MM.1S (cell line): ENCODE results near the gene MBD3L1.

ENCODE experiments used
- DNase-seq: peaks from one replicate; pipeline ENCODE4 v3.0.0-alpha.2; 2015
- H2AFZ ChIP-seq: fragments of 300-600 bp; sonication (generic); 2 replicates; pipeline ENCODE4 v1.6.0; 2016; ENCODE audit warnings: antibody characterized with exemption, low read length
- H3F3A ChIP-seq: fragments of 300-600 bp; sonication (generic); 2 replicates; pipeline ENCODE4 v1.6.1; 2016; ENCODE audit warnings: mild to moderate bottlenecking, antibody characterized with exemption, low read length, moderate library complexity, mixed read lengths; ENCODE audit not compliant: insufficient read depth
- H3K27ac ChIP-seq: fragments of 300-600 bp; sonication (generic); 2 replicates; pipeline ENCODE4 v1.5.1; 2016; ENCODE audit warnings: mild to moderate bottlenecking, low read length
- H3K27me3 ChIP-seq: fragments of 300-600 bp; sonication (generic); replicated peaks from 2 replicates; pipeline ENCODE4 v1.6.0; 2016; ENCODE audit warnings: low read length; ENCODE audit not compliant: insufficient read depth
- H3K36me3 ChIP-seq: fragments of 300-600 bp; sonication (generic); replicated peaks from 2 replicates; pipeline ENCODE4 v1.6.1; 2016; ENCODE audit warnings: mild to moderate bottlenecking, low read length, mixed read lengths; ENCODE audit not compliant: insufficient read depth
- H3K4me1 ChIP-seq: fragments of 300-600 bp; sonication (generic); 2 replicates; pipeline ENCODE4 v1.6.1; 2016; ENCODE audit warnings: low read length, mixed read lengths
- H3K4me2 ChIP-seq: fragments of 300-600 bp; sonication (generic); 2 replicates; pipeline ENCODE4 v1.6.0; 2016; ENCODE audit warnings: low read depth, low read length
- H3K4me3 ChIP-seq: fragments of 300-600 bp; sonication (generic); 2 replicates; pipeline ENCODE4 v1.5.1; 2016; ENCODE audit warnings: low read length, mixed read lengths
- H3K79me2 ChIP-seq: fragments of 300-600 bp; sonication (generic); 2 replicates; pipeline ENCODE4 v1.6.1; 2016; ENCODE audit warnings: mixed run types, low read length, mixed read lengths
- H3K9ac ChIP-seq: fragments of 300-600 bp; sonication (generic); 2 replicates; pipeline ENCODE4 v1.6.1; 2016; ENCODE audit warnings: low read length, mixed read lengths
- H3K9me2 ChIP-seq: fragments of 300-600 bp; sonication (generic); replicated peaks from 2 replicates; pipeline ENCODE4 v1.6.1; 2016; ENCODE audit warnings: mild to moderate bottlenecking, low read length, mixed read lengths; ENCODE audit not compliant: insufficient read depth
- H3K9me3 ChIP-seq: fragments of 300-600 bp; sonication (generic); replicated peaks from 2 replicates; pipeline ENCODE4 v1.6.1; 2016; ENCODE audit warnings: mild to moderate bottlenecking, low read length, mixed read lengths; ENCODE audit not compliant: insufficient read depth
- H4K20me1 ChIP-seq: fragments of 300-600 bp; sonication (generic); 2 replicates; pipeline ENCODE4 v1.6.1; 2016; ENCODE audit warnings: mild to moderate bottlenecking, low read length, moderate library complexity, mixed read lengths; ENCODE audit not compliant: insufficient read depth
- EZH2 ChIP-seq: fragments of 300-600 bp; sonication (generic); optimal IDR thresholded peaks from 2 replicates; pipeline ENCODE3; 2017; ENCODE audit warnings: low read depth, mild to moderate bottlenecking, antibody characterized with exemption, low read length, mixed read lengths
- EZH2phosphoT487 ChIP-seq: fragments of 300-600 bp; sonication (generic); IDR thresholded peaks from 2 replicates; pipeline ENCODE4 v1.6.1; 2018; ENCODE audit warnings: antibody characterized with exemption, low read length
- TF ChIP-seq, protein P1 (sequence below): fragments of 300-600 bp; sonication (generic); IDR thresholded peaks from 2 replicates; pipeline ENCODE4 v1.5.1; 2016; ENCODE audit warnings: antibody characterized with exemption, low read length, mixed read lengths

The MBD3L1 gene

DNA sequence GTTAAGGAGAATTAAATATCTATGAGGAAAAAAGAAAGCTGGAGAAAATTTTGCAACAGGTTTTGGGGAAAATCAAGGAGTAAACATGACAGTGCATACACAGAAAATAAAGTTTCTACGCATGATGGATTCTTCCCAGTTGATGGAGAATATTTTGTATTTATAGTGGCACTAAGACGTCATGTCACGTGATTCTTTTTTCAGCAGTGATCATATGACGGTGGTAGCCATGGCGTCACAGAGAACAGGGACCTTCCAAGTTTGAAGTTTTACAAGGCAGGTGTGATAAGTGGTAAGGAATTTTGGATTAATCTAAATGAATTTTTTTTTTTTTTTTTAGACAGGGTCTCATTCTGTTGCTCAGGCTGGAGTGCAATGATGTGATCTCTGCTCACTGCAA, 8.5 kb downstream of the MBD3L1 start:
- no peak overlapping the region for H3K4me2 ChIP-seq
- H3K27ac ChIP-seq = no peak overlapping the region
- no peaks in the 10 kb centered on the region for H3K79me2 ChIP-seq
- H3K9me2 ChIP-seq = no peaks in the 10 kb centered on the region
- H3K9ac ChIP-seq = no peak overlapping the region
- H3K36me3 ChIP-seq = no peaks in the 10 kb centered on the region
- TF ChIP-seq, protein P1, sequence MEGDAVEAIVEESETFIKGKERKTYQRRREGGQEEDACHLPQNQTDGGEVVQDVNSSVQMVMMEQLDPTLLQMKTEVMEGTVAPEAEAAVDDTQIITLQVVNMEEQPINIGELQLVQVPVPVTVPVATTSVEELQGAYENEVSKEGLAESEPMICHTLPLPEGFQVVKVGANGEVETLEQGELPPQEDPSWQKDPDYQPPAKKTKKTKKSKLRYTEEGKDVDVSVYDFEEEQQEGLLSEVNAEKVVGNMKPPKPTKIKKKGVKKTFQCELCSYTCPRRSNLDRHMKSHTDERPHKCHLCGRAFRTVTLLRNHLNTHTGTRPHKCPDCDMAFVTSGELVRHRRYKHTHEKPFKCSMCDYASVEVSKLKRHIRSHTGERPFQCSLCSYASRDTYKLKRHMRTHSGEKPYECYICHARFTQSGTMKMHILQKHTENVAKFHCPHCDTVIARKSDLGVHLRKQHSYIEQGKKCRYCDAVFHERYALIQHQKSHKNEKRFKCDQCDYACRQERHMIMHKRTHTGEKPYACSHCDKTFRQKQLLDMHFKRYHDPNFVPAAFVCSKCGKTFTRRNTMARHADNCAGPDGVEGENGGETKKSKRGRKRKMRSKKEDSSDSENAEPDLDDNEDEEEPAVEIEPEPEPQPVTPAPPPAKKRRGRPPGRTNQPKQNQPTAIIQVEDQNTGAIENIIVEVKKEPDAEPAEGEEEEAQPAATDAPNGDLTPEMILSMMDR = no peak
- TF ChIP-seq EZH2 (no peak), EZH2phosphoT487 (no peak)
- no peaks in the 10 kb centered on the region for H3F3A ChIP-seq
- H3K4me3 ChIP-seq = no peak overlapping the region
- no peaks in the 10 kb centered on the region for H3K9me3 ChIP-seq
- H2AFZ ChIP-seq = no peak overlapping the region
- no peaks in the 10 kb centered on the region for H4K20me1 ChIP-seq
- H3K27me3 ChIP-seq = peaks cover 51% of the 10 kb centered on the region
- no peak for DNase-seq
- no peaks in the 10 kb centered on the region for H3K4me1 ChIP-seq

- no peaks in the 10 kb centered on the region for H3K9me3 ChIP-seq
- no peak overlapping the region for H3K27ac ChIP-seq
- no peak overlapping the region for H3K9ac ChIP-seq
- no peaks in the 10 kb centered on the region for H3F3A ChIP-seq
- peaks cover 33% of the 10 kb centered on the region; the same call in 1 of the 2 replicates for H3K27me3 ChIP-seq
- no peak overlapping the region for H2AFZ ChIP-seq
- no peaks in the 10 kb centered on the region for H3K79me2 ChIP-seq
- H4K20me1 ChIP-seq = no peaks in the 10 kb centered on the region
- TF ChIP-seq, protein P1 = no peak
- TF ChIP-seq EZH2phosphoT487 = no peak
- no peak for TF ChIP-seq EZH2
- no peaks in the 10 kb centered on the region for H3K9me2 ChIP-seq
- no peak for DNase-seq
- no peak overlapping the region for H3K4me2 ChIP-seq
- no peaks in the 10 kb centered on the region for H3K4me1 ChIP-seq
- H3K36me3 ChIP-seq = no peaks in the 10 kb centered on the region
- no peak overlapping the region for H3K4me3 ChIP-seq
Observed at GRCh38 chr19:8846819-8847218, 14.6 kb downstream of the MBD3L1 start.

GRCh38 chr19:8849232-8849631, 17.1 kb downstream of the MBD3L1 start:
- TF ChIP-seq EZH2phosphoT487 (no peak), EZH2 (no peak)
- TF ChIP-seq, protein P1 = no peak
- Histone ChIP-seq H3K79me2 (no peaks in the 10 kb centered on the region), H3K27ac (no peak overlapping the region), H3K4me1 (no peaks in the 10 kb centered on the region), H3F3A (no peaks in the 10 kb centered on the region), H3K4me3 (no peak overlapping the region), H4K20me1 (no peaks in the 10 kb centered on the region), H3K4me2 (no peak overlapping the region), H3K9me3 (no peaks in the 10 kb centered on the region), H2AFZ (no peak overlapping the region), H3K9me2 (no peaks in the 10 kb centered on the region), H3K27me3 (peaks cover 25% of the 10 kb centered on the region; the same call in 1 of the 2 replicates), H3K36me3 (no peaks in the 10 kb centered on the region), H3K9ac (no peak overlapping the region)
- no peak for DNase-seq
